SK-N-SH (cell line): ENCODE results near the gene SVBP. TPM values are rescaled to one million over a fixed set of nuclear protein-coding genes. Genes with fewer than 3 reads are reported as not detected.

Source experiments
- CTCF ChIA-PET: fragments of 300-600, 350-600 bp; formaldehyde crosslinking; extraction: SDS; loops from one replicate; lab custom pipeline; 2021; lab: Yijun Ruan, JAX
- POLR2A ChIA-PET: fragments of 350-600 bp; sonication (Branson Sonifier 250); formaldehyde crosslinking; extraction: SDS; loops from one replicate; lab custom pipeline; 2020; ENCODE audit warnings: antibody characterized with exemption, inconsistent platforms; lab: Yijun Ruan, JAX
- DNase-seq: peaks from one replicate; pipeline ENCODE4 v3.0.0; 2012
- H2AFZ ChIP-seq: fragments of 200-600 bp; sonication (generic); 2 replicates; pipeline ENCODE4 v1.8.1; 2016; ENCODE audit warnings: antibody characterized with exemption, mild to moderate bottlenecking, low read depth
- H3F3A ChIP-seq: fragments of 200-600 bp; sonication (generic); replicated peaks from 2 replicates; pipeline ENCODE3; 2016; ENCODE audit warnings: antibody characterized with exemption, mild to moderate bottlenecking; ENCODE audit not compliant: insufficient read depth
- H3K27ac ChIP-seq, 2 experiments: fragments of 200-500 bp in 1 of 2; fragments of 200-600 bp in 1 of 2; sonication (Bioruptor generic) in 1 of 2; sonication (generic), shearing (Covaris generic) in 1 of 2; 2 replicates each; pipeline versions ENCODE4 v1.5.1 to v1.6.1; 2014 to 2016; ENCODE audit warnings: low read depth in 2 of 2, inconsistent platforms in 1 of 2, low read length in 1 of 2, mild to moderate bottlenecking in 1 of 2, mixed read lengths in 1 of 2
- H3K27me3 ChIP-seq: fragments of 200-600 bp; sonication (generic), shearing (Covaris generic); 2 replicates; pipeline ENCODE4 v1.6.1; 2016; ENCODE audit warnings: mixed run types; ENCODE audit not compliant: insufficient read depth
- H3K36me3 ChIP-seq, 2 experiments: fragments of 200-500 bp in 1 of 2; fragments of 200-600 bp in 1 of 2; sonication (Bioruptor generic) in 1 of 2; sonication (generic) in 1 of 2; replicated peaks in 1 of 2; 2 replicates each; pipeline versions ENCODE3 to v1.5.1; 2014 to 2016; ENCODE audit warnings: low read length in 1 of 2, mild to moderate bottlenecking in 1 of 2; ENCODE audit not compliant: insufficient read depth in 2 of 2, control insufficient read depth in 1 of 2
- H3K4me1 ChIP-seq, 2 experiments: fragments of 200-500 bp in 1 of 2; fragments of 200-600 bp in 1 of 2; sonication (Bioruptor generic) in 1 of 2; sonication (generic), shearing (Covaris generic) in 1 of 2; 2 replicates each; pipeline versions ENCODE4 v1.5.1 to v1.6.1; 2014 to 2016; ENCODE audit warnings: low read depth in 1 of 2, low read length in 1 of 2, mixed run types in 1 of 2; ENCODE audit not compliant: insufficient read depth in 2 of 2, control insufficient read depth in 1 of 2
- H3K4me2 ChIP-seq: fragments of 200-600 bp; sonication (generic), shearing (Covaris generic); 2 replicates; pipeline ENCODE4 v1.6.1; 2017; ENCODE audit warnings: mixed run types
- H3K4me3 ChIP-seq, 2 experiments: fragments of 200-500 bp in 1 of 2; fragments of 200-600 bp in 1 of 2; sonication (Bioruptor generic) in 1 of 2; sonication (generic), shearing (Covaris generic) in 1 of 2; 2 replicates each; pipeline versions ENCODE4 v1.5.1 to v1.8.1; 2014 to 2016; ENCODE audit warnings: low read depth in 2 of 2, inconsistent platforms in 1 of 2, low read length in 1 of 2, mild to moderate bottlenecking in 1 of 2, mixed read lengths in 1 of 2, moderate library complexity in 1 of 2
- H3K79me2 ChIP-seq: fragments of 200-600 bp; sonication (generic); 2 replicates; pipeline ENCODE4 v1.8.1; 2017; ENCODE audit warnings: mild to moderate bottlenecking; ENCODE audit not compliant: insufficient read depth
- H3K9ac ChIP-seq: fragments of 200-600 bp; sonication (generic); 2 replicates; pipeline ENCODE4 v1.6.1; 2017; ENCODE audit warnings: mixed run types
- H3K9me2 ChIP-seq: fragments of 200-600 bp; sonication (generic); 2 replicates; pipeline ENCODE4 v1.6.1; 2017; ENCODE audit warnings: mixed run types
- H3K9me3 ChIP-seq: fragments of 200-600 bp; sonication (generic); 2 replicates; pipeline ENCODE4 v1.6.1; 2017; ENCODE audit warnings: mixed run types, mild to moderate bottlenecking, moderate library complexity
- H4K20me1 ChIP-seq: fragments of 200-600 bp; sonication (generic); 2 replicates; pipeline ENCODE4 v1.6.1; 2017; ENCODE audit warnings: mild to moderate bottlenecking, mixed run types; ENCODE audit not compliant: insufficient read depth
- CHD2 ChIP-seq: fragments of 150-350 bp; IDR thresholded peaks from 2 replicates; pipeline ENCODE4 v1.6.1; 2018; ENCODE audit warnings: low read length; ENCODE audit not compliant: partially characterized antibody
- EP300 ChIP-seq, 2 experiments: IDR thresholded peaks; 2 replicates each; pipeline versions ENCODE4 v1.4.0 to v1.6.1; 2012; ENCODE audit warnings: borderline replicate concordance in 1 of 2, low read depth in 1 of 2, low read length in 1 of 2
- EZH2phosphoT487 ChIP-seq: fragments of 200-600 bp; sonication (generic); IDR thresholded peaks from 2 replicates; pipeline ENCODE4 v1.6.1; 2017; ENCODE audit warnings: low read depth, mixed run types, mild to moderate bottlenecking, antibody characterized with exemption, moderate library complexity, borderline replicate concordance
- FOSL2 ChIP-seq: IDR thresholded peaks from 2 replicates; pipeline ENCODE4 v1.4.0; 2012; ENCODE audit warnings: low read depth, mild to moderate bottlenecking, moderate library complexity, borderline replicate concordance
- FOXM1 ChIP-seq: IDR thresholded peaks from 2 replicates; pipeline ENCODE4 v1.4.0; 2012; ENCODE audit warnings: low read depth, mild to moderate bottlenecking
- MAX ChIP-seq: IDR thresholded peaks from 2 replicates; pipeline ENCODE4 v1.4.0; 2012; ENCODE audit warnings: low read depth
- MXI1 ChIP-seq: IDR thresholded peaks from 2 replicates; pipeline ENCODE4 v1.6.1; 2012; ENCODE audit warnings: mild to moderate bottlenecking, low read depth, low read length, improper control_type of control experiment
- POLR2AphosphoS5 ChIP-seq: IDR thresholded peaks from 2 replicates; pipeline ENCODE4 v1.6.1; 2012; ENCODE audit warnings: low read depth, low read length
- RAD21 ChIP-seq: IDR thresholded peaks from 2 replicates; pipeline ENCODE4 v1.6.1; 2012; ENCODE audit warnings: mild to moderate bottlenecking, low read length
- RFX5 ChIP-seq: IDR thresholded peaks from 2 replicates; pipeline ENCODE4 v1.6.1; 2012; ENCODE audit warnings: mild to moderate bottlenecking, improper control_type of control experiment, low read length
- SIN3A ChIP-seq: IDR thresholded peaks from 2 replicates; pipeline ENCODE4 v1.6.1; 2012; ENCODE audit warnings: low read depth, mild to moderate bottlenecking, low read length, moderate library complexity, borderline replicate concordance
- TCF12 ChIP-seq: IDR thresholded peaks from 2 replicates; pipeline ENCODE4 v1.4.0; 2012
- WGBS: methylation state at CpG from one replicate; pipeline ENCODE4 v1.1.6; 2017; ENCODE audit warnings: low lambda C conversion rate; 5-methylcytosine and 5-hydroxymethylcytosine counted together
- polyA plus RNA-seq, 3 experiments: library from polyadenylated mRNA; depleted of rRNA; stranded (reverse); fragments of >200 nt; gene quantifications; 2 replicates each; pipeline ENCODE4 v1.2.3, GENCODE V29; 2012
- TF ChIP-seq, protein P1 (sequence below): IDR thresholded peaks from 2 replicates; pipeline ENCODE4 v1.6.1; 2012; ENCODE audit warnings: mild to moderate bottlenecking, low read depth, low read length, moderate library complexity
- TF ChIP-seq, protein P2 (sequence below): fragments of 200-600 bp; sonication (generic); IDR thresholded peaks from 2 replicates; pipeline ENCODE4 v1.6.1; 2017; ENCODE audit warnings: antibody characterized with exemption, mild to moderate bottlenecking, moderate library complexity
- TF ChIP-seq, protein P3 (sequence below): fragments of 150-350 bp; IDR thresholded peaks from 2 replicates; pipeline ENCODE4 v1.6.1; 2016; ENCODE audit warnings: mild to moderate bottlenecking, low read depth, low read length

Gene SVBP
- polyA plus RNA-seq, 1 of the 3 experiments (the other 2 are of a cell fraction), result 18.6 TPM

DNA sequence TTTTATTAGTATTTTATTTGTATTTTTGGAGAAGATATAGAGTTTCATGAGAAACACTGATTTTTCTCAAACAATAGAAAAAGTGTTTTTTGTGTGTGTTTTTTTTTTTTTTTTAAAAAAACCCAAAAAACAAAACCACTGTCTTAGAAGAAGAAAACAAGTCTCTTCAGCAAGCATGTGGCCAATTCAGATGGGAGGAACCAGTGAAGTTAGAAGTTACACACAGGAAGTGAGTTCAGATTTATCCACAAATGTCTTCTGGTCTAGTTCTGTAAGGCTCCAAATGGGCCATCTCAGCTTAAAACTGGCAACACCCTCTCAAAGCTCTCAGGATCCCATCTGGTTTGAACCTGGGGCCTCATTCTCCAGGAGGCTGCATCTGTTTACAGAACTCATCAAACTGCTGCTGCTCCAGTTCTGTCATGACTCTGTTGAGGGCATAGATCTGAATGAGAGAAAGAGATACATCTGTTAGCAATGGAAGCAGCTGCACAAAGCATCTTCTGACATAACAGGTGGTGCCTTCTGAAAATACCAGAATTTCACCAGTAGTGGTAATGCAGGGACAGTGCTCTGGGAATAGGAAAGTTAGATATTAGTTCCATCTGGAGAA, 10.0 kb downstream of the SVBP start:
- CTCF ChIA-PET, result interaction anchor here (2.4 to 7.8 kb wide), 3 partner anchors 9 to 266 kb away, joined by 6 to 26 read pairs (median 7); no protein-coding TSS in a partner anchor
- no peak overlapping the region for H3K27ac ChIP-seq
- peaks cover 0 to 11% of the 10 kb centered on the region in 2 experiments for H3K36me3 ChIP-seq
- H4K20me1 ChIP-seq, result no peaks in the 10 kb centered on the region
- no peaks in the 10 kb centered on the region for H3F3A ChIP-seq
- POLR2A ChIA-PET, result no interaction called here
- no peaks in the 10 kb centered on the region for H3K27me3 ChIP-seq
- H3K79me2 ChIP-seq, result no peaks in the 10 kb centered on the region
- H2AFZ ChIP-seq, result no peak overlapping the region
- H3K4me2 ChIP-seq, result no peak overlapping the region
- H3K9me3 ChIP-seq, result no peaks in the 10 kb centered on the region
- no peak overlapping the region for H3K4me3 ChIP-seq
- peaks cover 0 to 2% of the 10 kb centered on the region in 2 experiments; a peak in 1 of 4 replicates for H3K4me1 ChIP-seq
- H3K9me2 ChIP-seq, result no peaks in the 10 kb centered on the region
- no peak for DNase-seq
- no peak for TF ChIP-seq FOSL2
- TF ChIP-seq, protein P1, sequence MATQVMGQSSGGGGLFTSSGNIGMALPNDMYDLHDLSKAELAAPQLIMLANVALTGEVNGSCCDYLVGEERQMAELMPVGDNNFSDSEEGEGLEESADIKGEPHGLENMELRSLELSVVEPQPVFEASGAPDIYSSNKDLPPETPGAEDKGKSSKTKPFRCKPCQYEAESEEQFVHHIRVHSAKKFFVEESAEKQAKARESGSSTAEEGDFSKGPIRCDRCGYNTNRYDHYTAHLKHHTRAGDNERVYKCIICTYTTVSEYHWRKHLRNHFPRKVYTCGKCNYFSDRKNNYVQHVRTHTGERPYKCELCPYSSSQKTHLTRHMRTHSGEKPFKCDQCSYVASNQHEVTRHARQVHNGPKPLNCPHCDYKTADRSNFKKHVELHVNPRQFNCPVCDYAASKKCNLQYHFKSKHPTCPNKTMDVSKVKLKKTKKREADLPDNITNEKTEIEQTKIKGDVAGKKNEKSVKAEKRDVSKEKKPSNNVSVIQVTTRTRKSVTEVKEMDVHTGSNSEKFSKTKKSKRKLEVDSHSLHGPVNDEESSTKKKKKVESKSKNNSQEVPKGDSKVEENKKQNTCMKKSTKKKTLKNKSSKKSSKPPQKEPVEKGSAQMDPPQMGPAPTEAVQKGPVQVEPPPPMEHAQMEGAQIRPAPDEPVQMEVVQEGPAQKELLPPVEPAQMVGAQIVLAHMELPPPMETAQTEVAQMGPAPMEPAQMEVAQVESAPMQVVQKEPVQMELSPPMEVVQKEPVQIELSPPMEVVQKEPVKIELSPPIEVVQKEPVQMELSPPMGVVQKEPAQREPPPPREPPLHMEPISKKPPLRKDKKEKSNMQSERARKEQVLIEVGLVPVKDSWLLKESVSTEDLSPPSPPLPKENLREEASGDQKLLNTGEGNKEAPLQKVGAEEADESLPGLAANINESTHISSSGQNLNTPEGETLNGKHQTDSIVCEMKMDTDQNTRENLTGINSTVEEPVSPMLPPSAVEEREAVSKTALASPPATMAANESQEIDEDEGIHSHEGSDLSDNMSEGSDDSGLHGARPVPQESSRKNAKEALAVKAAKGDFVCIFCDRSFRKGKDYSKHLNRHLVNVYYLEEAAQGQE, result no peak
- no peak overlapping the region for H3K9ac ChIP-seq

GRCh38 chr1:42806593-42806992, 10.6 kb downstream of the SVBP start:
- H3F3A ChIP-seq, result no peaks in the 10 kb centered on the region
- no peak for DNase-seq
- peaks cover 0 to 5% of the 10 kb centered on the region in 2 experiments for H3K36me3 ChIP-seq
- ChIA-PET POLR2A (no interaction called here), CTCF (interaction anchor here (1.0 to 7.8 kb wide), 4 partner anchors 9 to 107 kb away, joined by 3 to 26 read pairs (median 6); no protein-coding TSS in a partner anchor)
- no peaks in the 10 kb centered on the region for H3K9me2 ChIP-seq
- WGBS, result 94% methylated on average over 5 of the region's 5 CpGs
- H3K4me2 ChIP-seq, result no peak overlapping the region
- H4K20me1 ChIP-seq, result no peaks in the 10 kb centered on the region
- no peaks in the 10 kb centered on the region for H3K27me3 ChIP-seq
- no peaks in the 10 kb centered on the region for H3K9me3 ChIP-seq
- H3K4me1 ChIP-seq, result peaks cover 0 to 2% of the 10 kb centered on the region in 2 experiments; a peak in 1 of 4 replicates
- H3K79me2 ChIP-seq, result no peaks in the 10 kb centered on the region
- H3K27ac ChIP-seq, result no peak overlapping the region
- H3K9ac ChIP-seq, result no peak overlapping the region
- H2AFZ ChIP-seq, result no peak overlapping the region
- H3K4me3 ChIP-seq, result no peak overlapping the region
- no peak for TF ChIP-seq MAX
- TF ChIP-seq, protein P2, sequence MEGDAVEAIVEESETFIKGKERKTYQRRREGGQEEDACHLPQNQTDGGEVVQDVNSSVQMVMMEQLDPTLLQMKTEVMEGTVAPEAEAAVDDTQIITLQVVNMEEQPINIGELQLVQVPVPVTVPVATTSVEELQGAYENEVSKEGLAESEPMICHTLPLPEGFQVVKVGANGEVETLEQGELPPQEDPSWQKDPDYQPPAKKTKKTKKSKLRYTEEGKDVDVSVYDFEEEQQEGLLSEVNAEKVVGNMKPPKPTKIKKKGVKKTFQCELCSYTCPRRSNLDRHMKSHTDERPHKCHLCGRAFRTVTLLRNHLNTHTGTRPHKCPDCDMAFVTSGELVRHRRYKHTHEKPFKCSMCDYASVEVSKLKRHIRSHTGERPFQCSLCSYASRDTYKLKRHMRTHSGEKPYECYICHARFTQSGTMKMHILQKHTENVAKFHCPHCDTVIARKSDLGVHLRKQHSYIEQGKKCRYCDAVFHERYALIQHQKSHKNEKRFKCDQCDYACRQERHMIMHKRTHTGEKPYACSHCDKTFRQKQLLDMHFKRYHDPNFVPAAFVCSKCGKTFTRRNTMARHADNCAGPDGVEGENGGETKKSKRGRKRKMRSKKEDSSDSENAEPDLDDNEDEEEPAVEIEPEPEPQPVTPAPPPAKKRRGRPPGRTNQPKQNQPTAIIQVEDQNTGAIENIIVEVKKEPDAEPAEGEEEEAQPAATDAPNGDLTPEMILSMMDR, result no peak
- TF ChIP-seq EZH2phosphoT487, result no peak
- TF ChIP-seq, protein P3, sequence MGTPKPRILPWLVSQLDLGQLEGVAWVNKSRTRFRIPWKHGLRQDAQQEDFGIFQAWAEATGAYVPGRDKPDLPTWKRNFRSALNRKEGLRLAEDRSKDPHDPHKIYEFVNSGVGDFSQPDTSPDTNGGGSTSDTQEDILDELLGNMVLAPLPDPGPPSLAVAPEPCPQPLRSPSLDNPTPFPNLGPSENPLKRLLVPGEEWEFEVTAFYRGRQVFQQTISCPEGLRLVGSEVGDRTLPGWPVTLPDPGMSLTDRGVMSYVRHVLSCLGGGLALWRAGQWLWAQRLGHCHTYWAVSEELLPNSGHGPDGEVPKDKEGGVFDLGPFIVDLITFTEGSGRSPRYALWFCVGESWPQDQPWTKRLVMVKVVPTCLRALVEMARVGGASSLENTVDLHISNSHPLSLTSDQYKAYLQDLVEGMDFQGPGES, result no peak
- TF ChIP-seq, protein P1, result no peak
- no peak for TF ChIP-seq TCF12
- TF ChIP-seq POLR2AphosphoS5, result no peak
- no peak for TF ChIP-seq SIN3A
- no peak for TF ChIP-seq FOXM1
- no peak for TF ChIP-seq MXI1
- no peak for TF ChIP-seq RFX5
- no peak for TF ChIP-seq EP300 (IDR thresholded peaks at IDR 0.05; ENCODE audit: borderline replicate concordance in 1 of 2, low read depth in 1 of 2, low read length in 1 of 2)
- TF ChIP-seq CHD2, result no peak
- TF ChIP-seq RAD21, result no peak
